ENCODE results near the gene CTAGE4.

GRCh38 chr7:144158861-144159260 is 24.4 kb upstream of the CTAGE4 start:
- TF ChIP-seq POLR2A (IDR thresholded peaks at IDR 0.05; ENCODE audit: low read length) (no peak), GATA1 (IDR thresholded peaks at IDR 0.05; ENCODE audit: low read depth, low read length) (no peak)

All from erythroblast (primary cell).